Measurements from ENCODE around the gene HOXB13.

GRCh38 chr17:48761114-48761513 is 32.6 kb upstream of the HOXB13 start:
- TF ChIP-seq POLR2A (IDR thresholded peaks at IDR 0.05) = no peak
- TF ChIP-seq CTCF (IDR thresholded peaks at IDR 0.05 in 8 of 11, conservative IDR thresholded peaks at IDR 0.05 in 3 of 11) = no peak
